ENCODE measurements around the gene LBHD1. TPM values are rescaled to one million over a fixed set of nuclear protein-coding genes. Genes with fewer than 3 reads are reported as not detected.
A peak's percentile ranks its signal among the peaks of the same experiment; 100 is the strongest.

The LBHD1 gene
- total and polyA plus RNA-seq, 2 of the 13 experiments (the other 11 are each of a cell fraction or from before 2014, with no cell fraction given) = 3.2 to 3.7 TPM

GRCh38 chr11:62645946-62646824 lies 25.9 kb downstream of the LBHD1 start, which contains the start of gene GANAB (continued):
- TF ChIP-seq, protein P1, sequence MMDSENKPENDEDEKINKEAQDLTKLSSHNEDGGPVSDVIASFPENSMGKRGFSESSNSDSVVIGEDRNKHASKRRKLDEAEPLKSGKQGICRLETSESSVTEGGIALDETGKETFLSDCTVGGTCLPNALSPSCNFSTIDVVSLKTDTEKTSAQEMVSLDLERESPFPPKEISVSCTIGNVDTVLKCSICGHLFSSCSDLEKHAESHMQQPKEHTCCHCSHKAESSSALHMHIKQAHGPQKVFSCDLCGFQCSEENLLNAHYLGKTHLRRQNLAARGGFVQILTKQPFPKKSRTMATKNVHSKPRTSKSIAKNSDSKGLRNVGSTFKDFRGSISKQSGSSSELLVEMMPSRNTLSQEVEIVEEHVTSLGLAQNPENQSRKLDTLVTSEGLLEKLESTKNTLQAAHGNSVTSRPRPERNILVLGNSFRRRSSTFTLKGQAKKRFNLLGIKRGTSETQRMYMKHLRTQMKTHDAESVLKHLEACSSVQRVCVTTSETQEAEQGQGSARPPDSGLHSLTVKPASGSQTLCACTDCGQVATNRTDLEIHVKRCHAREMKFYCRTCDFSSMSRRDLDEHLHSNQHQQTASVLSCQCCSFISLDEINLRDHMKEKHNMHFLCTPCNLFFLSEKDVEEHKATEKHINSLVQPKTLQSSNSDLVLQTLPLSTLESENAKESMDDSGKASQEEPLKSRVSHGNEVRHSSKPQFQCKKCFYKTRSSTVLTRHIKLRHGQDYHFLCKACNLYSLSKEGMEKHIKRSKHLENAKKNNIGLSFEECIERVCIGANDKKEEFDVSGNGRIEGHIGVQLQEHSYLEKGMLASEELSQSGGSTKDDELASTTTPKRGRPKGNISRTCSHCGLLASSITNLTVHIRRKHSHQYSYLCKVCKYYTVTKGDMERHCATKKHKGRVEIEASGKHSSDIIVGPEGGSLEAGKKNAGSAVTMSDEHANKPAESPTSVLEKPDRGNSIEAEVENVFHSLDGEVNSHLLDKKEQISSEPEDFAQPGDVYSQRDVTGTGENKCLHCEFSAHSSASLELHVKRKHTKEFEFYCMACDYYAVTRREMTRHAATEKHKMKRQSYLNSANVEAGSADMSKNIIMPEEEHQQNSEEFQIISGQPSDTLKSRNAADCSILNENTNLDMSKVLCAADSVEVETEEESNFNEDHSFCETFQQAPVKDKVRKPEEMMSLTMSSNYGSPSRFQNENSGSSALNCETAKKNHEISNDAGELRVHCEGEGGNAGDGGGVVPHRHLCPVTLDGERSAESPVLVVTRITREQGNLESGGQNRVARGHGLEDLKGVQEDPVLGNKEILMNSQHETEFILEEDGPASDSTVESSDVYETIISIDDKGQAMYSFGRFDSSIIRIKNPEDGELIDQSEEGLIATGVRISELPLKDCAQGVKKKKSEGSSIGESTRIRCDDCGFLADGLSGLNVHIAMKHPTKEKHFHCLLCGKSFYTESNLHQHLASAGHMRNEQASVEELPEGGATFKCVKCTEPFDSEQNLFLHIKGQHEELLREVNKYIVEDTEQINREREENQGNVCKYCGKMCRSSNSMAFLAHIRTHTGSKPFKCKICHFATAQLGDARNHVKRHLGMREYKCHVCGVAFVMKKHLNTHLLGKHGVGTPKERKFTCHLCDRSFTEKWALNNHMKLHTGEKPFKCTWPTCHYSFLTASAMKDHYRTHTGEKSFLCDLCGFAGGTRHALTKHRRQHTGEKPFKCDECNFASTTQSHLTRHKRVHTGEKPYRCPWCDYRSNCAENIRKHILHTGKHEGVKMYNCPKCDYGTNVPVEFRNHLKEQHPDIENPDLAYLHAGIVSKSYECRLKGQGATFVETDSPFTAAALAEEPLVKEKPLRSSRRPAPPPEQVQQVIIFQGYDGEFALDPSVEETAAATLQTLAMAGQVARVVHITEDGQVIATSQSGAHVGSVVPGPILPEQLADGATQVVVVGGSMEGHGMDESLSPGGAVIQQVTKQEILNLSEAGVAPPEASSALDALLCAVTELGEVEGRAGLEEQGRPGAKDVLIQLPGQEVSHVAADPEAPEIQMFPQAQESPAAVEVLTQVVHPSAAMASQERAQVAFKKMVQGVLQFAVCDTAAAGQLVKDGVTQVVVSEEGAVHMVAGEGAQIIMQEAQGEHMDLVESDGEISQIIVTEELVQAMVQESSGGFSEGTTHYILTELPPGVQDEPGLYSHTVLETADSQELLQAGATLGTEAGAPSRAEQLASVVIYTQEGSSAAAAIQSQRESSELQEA (CRISPR knock-in tag; IDR thresholded peaks at IDR 0.05; ENCODE audit: not compliant biosample characterization) = no peak
- TF ChIP-seq HHEX (CRISPR knock-in tag; IDR thresholded peaks at IDR 0.05) = no peak
- TF ChIP-seq ZNF709 (CRISPR knock-in tag; IDR thresholded peaks at IDR 0.05) = peak; percentile 26; the same call in 1 of the 2 replicates
- no peak for TF ChIP-seq HDAC6 (IDR thresholded peaks at IDR 0.05; ENCODE audit: low read depth, low read length)
- 0 out of 2 replicates have a peak, but pooled peaks have one; percentile 15 for TF ChIP-seq MEIS1 (CRISPR knock-in tag; IDR thresholded peaks at IDR 0.05; ENCODE audit: borderline replicate concordance)
- TF ChIP-seq, protein P2, sequence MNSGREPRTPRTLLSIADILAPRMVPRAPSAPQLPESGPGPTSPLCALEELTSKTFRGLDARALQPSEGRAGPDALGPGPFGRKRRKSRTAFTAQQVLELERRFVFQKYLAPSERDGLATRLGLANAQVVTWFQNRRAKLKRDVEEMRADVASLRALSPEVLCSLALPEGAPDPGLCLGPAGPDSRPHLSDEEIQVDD (CRISPR knock-in tag; IDR thresholded peaks at IDR 0.05; ENCODE audit: borderline replicate concordance) = no peak
- TF ChIP-seq CCAR2 (optimal IDR thresholded peaks at IDR 0.05; ENCODE audit: low read depth, low read length) = no peak
- TF ChIP-seq FOXA3 (CRISPR knock-in tag; IDR thresholded peaks at IDR 0.05) = 0 out of 2 replicates have a peak, but pooled peaks have one; percentile 19
- TF ChIP-seq BCL6 (CRISPR knock-in tag; IDR thresholded peaks at IDR 0.05) = peak; percentile 39; the same call in 1 of the 2 replicates
- TF ChIP-seq SKIL (CRISPR knock-in tag; IDR thresholded peaks at IDR 0.05; ENCODE audit: borderline replicate concordance) = no peak
- TF ChIP-seq PRDM15 (CRISPR knock-in tag; IDR thresholded peaks at IDR 0.05) = peak; percentile 87
- TF ChIP-seq SRF (IDR thresholded peaks at IDR 0.05; ENCODE audit: low read depth, low read length) = no peak
- no peak for TF ChIP-seq ZSCAN29 (CRISPR knock-in tag; conservative IDR thresholded peaks at IDR 0.05)

Measured in HepG2 (cell line).